Esophagus squamous epithelium (tissue), 5 donors: ENCODE measurements around the gene SKOR1. TPM values are rescaled to one million over a fixed set of nuclear protein-coding genes. Genes with fewer than 3 reads are reported as not detected.

Experiments
- DNase-seq: peaks from one replicate; lab custom pipeline; 2025; lab: John Stamatoyannopoulos, UW
- H3K27ac ChIP-seq, 4 donors: fragments of 200-600 bp; sonication (generic); one replicate each; pipeline ENCODE4 v1.5.1; 2016 to 2019; ENCODE audit warnings: mild to moderate bottlenecking in 1 of 4
- H3K27me3 ChIP-seq, 4 donors: fragments of 200-600 bp; sonication (generic); 1 replicate in 3 of 4; 2 replicates in 1 of 4; pipeline versions ENCODE4 v1.5.1 to v1.6.0; 2017 to 2021; ENCODE audit warnings: antibody characterized with exemption in 1 of 4
- H3K36me3 ChIP-seq, 3 donors: fragments of 200-600 bp; sonication (generic); one replicate each; pipeline ENCODE4 v1.5.1; 2016 to 2019
- H3K4me1 ChIP-seq, 3 donors: fragments of 200-600 bp; sonication (generic); one replicate each; pipeline ENCODE4 v1.5.1; 2017 to 2019
- H3K4me3 ChIP-seq, 4 donors: fragments of 200-600 bp; sonication (generic); 1 replicate in 3 of 4; 2 replicates in 1 of 4; pipeline ENCODE4 v1.5.1; 2016 to 2019; ENCODE audit warnings: mild to moderate bottlenecking in 2 of 4, moderate library complexity in 1 of 4
- H3K9me3 ChIP-seq, 3 donors: fragments of 200-600 bp; sonication (generic); one replicate each; pipeline ENCODE4 v1.5.1; 2016 to 2019
- POLR2A ChIP-seq, 4 donors: fragments of 450-650 bp; IDR thresholded peaks; one replicate each; pipeline ENCODE4 v1.6.1; 2017; ENCODE audit warnings: antibody characterized with exemption in 4 of 4, mild to moderate bottlenecking in 4 of 4, moderate library complexity in 3 of 4
- WGBS, 2 donors: methylation state at CpG; one replicate each; pipeline ENCODE4 v1.1.5; 2018; 5-methylcytosine and 5-hydroxymethylcytosine counted together
- intact Hi-C: fragments of 100-400 bp; cut with DNase I; formaldehyde crosslinking; loops from one replicate; pipeline ENCODE4 v1.15.0; 2022
- total RNA-seq, 4 donors: library from RNA; depleted of rRNA; stranded (reverse); fragments of >200 nt; gene quantifications; one replicate each; pipeline ENCODE4 v1.1.0, GENCODE V29; 2016
- TF ChIP-seq, protein P1 (sequence below), 6 experiments: fragments of 450-650 bp in 4 of 6; fragments of 200-600 bp in 2 of 6; sonication (generic) in 2 of 6; IDR thresholded peaks; one replicate each; pipeline ENCODE4 v1.5.1; 2016 to 2019; ENCODE audit warnings: antibody characterized with exemption in 6 of 6, mild to moderate bottlenecking in 4 of 6, moderate library complexity in 4 of 6
- donor health status: DM: yes; HTN: yes; CAD: no.

The SKOR1 gene
- total RNA-seq, 4 donors from 2014 or later = 0.09 to 0.76 (median 0.28) TPM

DNA sequence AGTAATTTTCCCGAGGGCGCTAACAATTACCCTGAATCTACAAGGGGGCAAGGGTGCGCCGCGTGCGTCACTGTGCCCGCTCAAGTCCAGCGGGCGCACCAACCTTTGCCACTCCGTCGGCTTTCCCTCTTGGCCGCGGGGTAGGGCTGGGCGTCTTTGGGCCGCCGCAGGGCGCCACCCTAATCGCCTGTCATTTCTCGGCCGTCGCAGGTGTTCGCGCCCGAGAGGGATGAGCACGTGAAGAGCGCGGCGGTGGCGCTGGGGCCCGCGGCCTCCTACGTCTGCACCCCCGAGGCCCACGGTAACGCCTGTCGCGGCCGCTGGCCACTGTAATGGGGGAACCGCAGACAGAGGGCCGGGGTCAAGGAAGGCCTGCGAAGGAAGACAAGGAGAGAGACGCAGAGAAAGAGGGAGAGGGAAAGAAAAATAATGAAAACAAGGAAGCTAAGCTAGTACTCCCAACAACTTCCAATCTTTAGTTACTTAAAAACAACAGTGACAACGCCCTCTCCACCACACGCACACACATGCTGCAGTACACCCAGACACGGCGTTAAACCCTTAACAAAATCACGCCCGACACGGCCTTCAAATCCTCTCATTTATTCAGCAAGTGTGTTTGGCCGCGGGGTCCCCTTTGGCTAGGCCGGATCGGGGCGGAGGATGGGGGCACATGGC, 3.8 kb downstream of the SKOR1 start:
- TF ChIP-seq, protein P1, sequence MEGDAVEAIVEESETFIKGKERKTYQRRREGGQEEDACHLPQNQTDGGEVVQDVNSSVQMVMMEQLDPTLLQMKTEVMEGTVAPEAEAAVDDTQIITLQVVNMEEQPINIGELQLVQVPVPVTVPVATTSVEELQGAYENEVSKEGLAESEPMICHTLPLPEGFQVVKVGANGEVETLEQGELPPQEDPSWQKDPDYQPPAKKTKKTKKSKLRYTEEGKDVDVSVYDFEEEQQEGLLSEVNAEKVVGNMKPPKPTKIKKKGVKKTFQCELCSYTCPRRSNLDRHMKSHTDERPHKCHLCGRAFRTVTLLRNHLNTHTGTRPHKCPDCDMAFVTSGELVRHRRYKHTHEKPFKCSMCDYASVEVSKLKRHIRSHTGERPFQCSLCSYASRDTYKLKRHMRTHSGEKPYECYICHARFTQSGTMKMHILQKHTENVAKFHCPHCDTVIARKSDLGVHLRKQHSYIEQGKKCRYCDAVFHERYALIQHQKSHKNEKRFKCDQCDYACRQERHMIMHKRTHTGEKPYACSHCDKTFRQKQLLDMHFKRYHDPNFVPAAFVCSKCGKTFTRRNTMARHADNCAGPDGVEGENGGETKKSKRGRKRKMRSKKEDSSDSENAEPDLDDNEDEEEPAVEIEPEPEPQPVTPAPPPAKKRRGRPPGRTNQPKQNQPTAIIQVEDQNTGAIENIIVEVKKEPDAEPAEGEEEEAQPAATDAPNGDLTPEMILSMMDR (IDR thresholded peaks at IDR 0.05) = no peak
- no peak for TF ChIP-seq POLR2A (IDR thresholded peaks at IDR 0.05)
- H3K9me3 ChIP-seq = no peaks in the 10 kb centered on the region
- 5 to 17% methylated on average over 43 to 46 of the region's 54 CpGs for WGBS, 2 donors
- H3K36me3 ChIP-seq = no peaks in the 10 kb centered on the region
- intact Hi-C loops = no loop called here
- no peak overlapping the region for H3K27ac ChIP-seq
- peaks cover 49 to 79% (median 61%) of the 10 kb centered on the region in 3 donors for H3K4me1 ChIP-seq
- peaks cover 60 to 100% (median 73%) of the 10 kb centered on the region in 4 donors for H3K27me3 ChIP-seq
- no peak for DNase-seq
- H3K4me3 ChIP-seq = peak overlapping the region in 3 of 4 donors; percentile 4 to 52 (median 34)

GRCh38 chr15:67829647-67830504, 4.6 kb downstream of the SKOR1 start:
- intact Hi-C loops = loop anchor here (10.0 kb wide), 1 partner anchor 885 kb away; no protein-coding TSS in a partner anchor
- WGBS, 2 donors = 48 to 64% methylated on average over 9 to 13 of the region's 68 CpGs
- no peak overlapping the region for H3K27ac ChIP-seq
- peaks cover 59 to 100% (median 72%) of the 10 kb centered on the region in 4 donors for H3K27me3 ChIP-seq
- peaks cover 55 to 79% (median 69%) of the 10 kb centered on the region in 3 donors for H3K4me1 ChIP-seq
- TF ChIP-seq, protein P1 (IDR thresholded peaks at IDR 0.05) = no peak
- no peak for TF ChIP-seq POLR2A (IDR thresholded peaks at IDR 0.05)
- no peak overlapping the region for H3K4me3 ChIP-seq
- no peak for DNase-seq
- H3K36me3 ChIP-seq = no peaks in the 10 kb centered on the region
- no peaks in the 10 kb centered on the region for H3K9me3 ChIP-seq

DNA sequence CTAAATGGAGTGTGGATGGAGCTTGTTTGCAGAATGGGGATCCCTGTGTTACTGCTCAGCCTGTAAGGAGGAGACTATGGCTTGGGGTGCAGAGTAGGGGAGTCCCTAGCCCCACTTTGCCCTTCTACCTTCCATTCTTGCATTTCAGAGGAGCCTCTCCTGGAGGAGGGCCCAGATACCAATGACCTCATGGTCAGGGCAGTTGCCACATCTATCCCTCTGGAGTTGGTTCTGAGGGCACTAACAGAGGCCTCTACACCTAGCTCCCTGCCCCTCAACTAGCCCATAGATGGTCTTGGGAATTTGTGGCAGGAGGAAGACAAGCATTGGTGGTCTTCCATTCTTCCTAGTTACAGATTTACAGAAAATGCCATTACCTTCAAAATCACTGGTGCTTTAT, 6.1 kb downstream of the SKOR1 start:
- no peaks in the 10 kb centered on the region for H3K36me3 ChIP-seq
- intact Hi-C loops = loop anchor here (10.0 kb wide), 1 partner anchor 887 kb away; no protein-coding TSS in a partner anchor
- H3K4me3 ChIP-seq = no peak overlapping the region
- peaks cover 52 to 99% (median 71%) of the 10 kb centered on the region in 4 donors for H3K27me3 ChIP-seq
- H3K9me3 ChIP-seq = no peaks in the 10 kb centered on the region
- no peak overlapping the region for H3K27ac ChIP-seq
- TF ChIP-seq POLR2A (IDR thresholded peaks at IDR 0.05) = no peak
- TF ChIP-seq, protein P1 (IDR thresholded peaks at IDR 0.05) = no peak
- DNase-seq = no peak
- peaks cover 61 to 79% (median 69%) of the 10 kb centered on the region in 3 donors for H3K4me1 ChIP-seq

GRCh38 chr15:67832031-67832551, 6.8 kb downstream of the SKOR1 start:
- intact Hi-C loops = loop anchor here (10.0 kb wide), 1 partner anchor 887 kb away; no protein-coding TSS in a partner anchor
- Histone ChIP-seq H3K9me3 (no peaks in the 10 kb centered on the region), H3K27me3 (peaks cover 45 to 92% (median 66%) of the 10 kb centered on the region in 4 donors), H3K27ac (no peak overlapping the region), H3K4me3 (no peak overlapping the region), H3K36me3 (no peaks in the 10 kb centered on the region), H3K4me1 (peaks cover 57 to 74% (median 66%) of the 10 kb centered on the region in 3 donors)
- no peak for TF ChIP-seq POLR2A (IDR thresholded peaks at IDR 0.05)
- TF ChIP-seq, protein P1 (IDR thresholded peaks at IDR 0.05) = peak in 1 of 6 experiments; percentile 8
- DNase-seq = no peak
- WGBS, 2 donors = 65 to 77% methylated on average over 8 to 9 of the region's 9 CpGs
